GM18867 (cell line): Measurements from ENCODE around the gene GOLPH3L.
"Not testable (repeated sequence)": the region's sequence is repeated elsewhere in the genome, so short reads cannot be mapped to it uniquely, and the experiment has no call there.

Source experiments
- ATAC-seq: cut with Tn5 transposase; IDR thresholded peaks from one replicate; pipeline ENCODE4 v1.9.1; 2021; ENCODE audit warnings: mild to moderate bottlenecking, moderate library complexity; ENCODE audit not compliant: unreplicated experiment

GOLPH3L gene

GRCh38 chr1:150696995-150697927 lies at the start of gene GOLPH3L:
GOLPH3L (minus strand) TSS chr1:150697154; CDS start chr1:150694838, 2,316 bp downstream.
- peak; percentile 98 for ATAC-seq

GRCh38 chr1:150730130-150730721 lies 33.3 kb upstream of the GOLPH3L start:
- no peak for ATAC-seq

GRCh38 chr1:150724336-150724735 lies 27.4 kb upstream of the GOLPH3L start:
- ATAC-seq: no peak

GRCh38 chr1:150720703-150721102 lies 23.7 kb upstream of the GOLPH3L start, which contains the start of gene HORMAD1:
HORMAD1 (minus strand) TSS chr1:150720895; CDS start chr1:150719505, 1,390 bp downstream.
- ATAC-seq: no peak

GRCh38 chr1:150720098-150720497 lies 23.1 kb upstream of the GOLPH3L start:
- no peak for ATAC-seq

- no peak for ATAC-seq
Measured at GRCh38 chr1:150718225-150718891, 21.4 kb upstream of the GOLPH3L start.

GRCh38 chr1:150709031-150709430 lies 12.1 kb upstream of the GOLPH3L start:
- ATAC-seq: not testable (repeated sequence)

GRCh38 chr1:150708595-150708994 lies 11.6 kb upstream of the GOLPH3L start:
- ATAC-seq: peak; percentile 63

GRCh38 chr1:150706091-150706490 lies 9.1 kb upstream of the GOLPH3L start:
- ATAC-seq: no peak

GRCh38 chr1:150703427-150703826 lies 6.5 kb upstream of the GOLPH3L start:
- peak; percentile 57 for ATAC-seq

GRCh38 chr1:150696590-150696989 lies 364 bp downstream of the GOLPH3L start:
- ATAC-seq: no peak

GRCh38 chr1:150696162-150696561 lies 792 bp downstream of the GOLPH3L start:
- no peak for ATAC-seq

GRCh38 chr1:150695561-150695960 lies 1.4 kb downstream of the GOLPH3L start:
- ATAC-seq: no peak

- ATAC-seq: no peak
Measured at GRCh38 chr1:150692720-150693119, 4.2 kb downstream of the GOLPH3L start.

- ATAC-seq: no peak
Measured at GRCh38 chr1:150688763-150689162, 8.2 kb downstream of the GOLPH3L start.

GRCh38 chr1:150686275-150686674 lies 10.7 kb downstream of the GOLPH3L start:
- ATAC-seq: no peak

- peak; percentile 68 for ATAC-seq
Measured at GRCh38 chr1:150683914-150684313, 13.0 kb downstream of the GOLPH3L start.

- no peak for ATAC-seq
Measured at GRCh38 chr1:150678988-150679387, 18.0 kb downstream of the GOLPH3L start.

- no peak for ATAC-seq
Measured at GRCh38 chr1:150674881-150675280, 22.1 kb downstream of the GOLPH3L start.

GRCh38 chr1:150663321-150663720 lies 33.6 kb downstream of the GOLPH3L start:
- no peak for ATAC-seq

GRCh38 chr1:150662811-150663210 lies 34.1 kb downstream of the GOLPH3L start:
- no peak for ATAC-seq
